ENCODE measurements around the gene CMPK1.
"Not testable (repeated sequence)": the region's sequence is repeated elsewhere in the genome, so short reads cannot be mapped to it uniquely, and the experiment has no call there.

The CMPK1 gene

DNA sequence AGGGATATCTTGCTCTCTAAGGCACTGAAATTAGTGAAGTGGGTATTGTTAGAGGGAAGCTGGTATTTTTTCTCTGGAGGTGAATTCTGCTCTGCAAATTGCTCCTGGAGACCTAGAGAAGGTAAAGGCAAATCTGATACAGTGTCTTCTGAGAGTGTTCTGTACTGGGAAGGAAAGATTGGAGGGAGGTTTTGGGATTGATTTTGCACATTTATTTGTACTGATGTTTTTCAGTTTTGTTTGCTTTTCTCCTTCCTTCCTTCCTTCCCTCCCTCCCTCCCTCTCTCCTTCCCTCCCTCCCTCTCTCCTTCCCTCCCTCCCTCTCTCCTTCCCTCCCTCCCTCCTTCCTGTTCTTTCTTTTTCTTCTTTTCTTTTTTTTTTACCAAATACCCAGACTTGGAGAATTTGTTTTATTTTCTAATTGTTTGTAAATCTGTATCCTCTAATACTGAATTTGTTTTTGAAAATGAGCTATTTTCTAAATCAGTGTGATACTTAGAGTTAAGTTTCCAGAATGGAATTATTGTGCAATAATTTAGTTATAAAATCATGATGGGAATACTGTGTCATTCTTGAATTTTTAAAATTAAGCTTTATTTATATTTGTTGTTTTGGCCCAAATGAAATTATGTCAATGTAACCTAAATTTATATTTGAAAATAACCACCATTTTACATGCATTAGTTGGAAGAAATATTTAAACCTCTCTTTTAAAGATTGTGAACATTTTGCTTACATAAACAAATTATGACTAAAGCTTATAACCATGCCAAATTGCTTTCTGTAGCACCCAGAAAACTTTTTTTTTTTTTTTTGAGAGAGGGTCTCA lies 4.9 kb downstream of the CMPK1 start:
- DNase-seq, result no peak

DNA sequence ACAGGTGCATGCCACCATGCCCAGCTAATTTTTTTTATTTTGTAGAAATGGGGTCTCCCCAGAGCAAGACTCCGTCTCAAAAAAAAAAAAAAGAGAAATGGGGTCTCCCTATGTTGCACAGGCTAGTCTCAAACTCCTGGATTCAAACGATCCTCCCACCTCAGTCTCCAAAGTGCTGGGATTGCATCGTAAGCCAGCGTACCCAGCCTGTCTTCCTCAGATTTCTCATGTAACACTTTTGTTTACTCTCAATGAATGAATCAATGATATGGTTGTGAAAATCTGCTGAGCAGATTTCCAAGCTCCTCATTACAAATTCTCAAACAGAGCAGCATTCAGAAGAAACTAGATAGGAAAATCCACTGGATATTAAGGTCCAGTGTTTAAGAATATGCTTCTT lies 6.6 kb downstream of the CMPK1 start:
- DNase-seq, result no peak

DNA sequence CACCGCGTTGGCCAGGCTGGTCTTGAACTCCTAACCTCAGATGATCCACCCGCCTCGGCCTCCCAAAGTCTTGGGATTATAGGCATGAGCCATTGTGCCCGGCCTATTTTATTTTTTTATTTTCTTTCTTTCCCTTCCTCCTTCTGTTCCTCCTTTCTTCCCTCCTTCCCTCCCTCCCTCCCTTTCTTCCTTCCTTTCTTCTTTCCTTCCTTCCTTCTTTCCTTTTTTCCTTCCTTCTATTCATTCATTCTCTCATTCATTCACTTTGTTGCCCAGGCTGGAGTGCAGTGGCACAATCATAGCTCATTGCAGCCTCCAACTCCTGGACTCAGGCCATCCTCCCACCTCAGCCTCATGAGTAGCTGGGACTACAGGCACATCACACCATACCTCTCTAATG lies 13.4 kb downstream of the CMPK1 start:
- DNase-seq, result not testable (repeated sequence)

DNA sequence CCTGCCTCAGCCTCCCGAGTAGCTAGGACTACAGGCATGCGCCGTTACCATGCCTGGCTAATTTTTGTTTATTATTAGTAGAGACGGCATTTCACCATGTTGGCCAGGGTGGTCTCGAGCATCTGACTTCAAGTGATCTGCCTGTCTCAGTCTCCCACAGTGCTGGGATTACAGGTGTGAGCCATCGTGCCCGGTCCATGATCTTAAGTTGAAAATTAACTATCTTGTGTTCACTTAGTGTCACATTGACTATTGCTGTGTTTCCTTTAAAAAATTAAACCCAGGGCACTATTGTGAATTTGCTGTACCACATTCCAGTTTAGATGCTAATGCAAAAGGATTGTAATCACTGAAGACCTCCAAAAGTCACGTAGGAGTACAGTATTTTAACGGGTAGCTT lies 14.1 kb downstream of the CMPK1 start:
- no peak for DNase-seq

DNA sequence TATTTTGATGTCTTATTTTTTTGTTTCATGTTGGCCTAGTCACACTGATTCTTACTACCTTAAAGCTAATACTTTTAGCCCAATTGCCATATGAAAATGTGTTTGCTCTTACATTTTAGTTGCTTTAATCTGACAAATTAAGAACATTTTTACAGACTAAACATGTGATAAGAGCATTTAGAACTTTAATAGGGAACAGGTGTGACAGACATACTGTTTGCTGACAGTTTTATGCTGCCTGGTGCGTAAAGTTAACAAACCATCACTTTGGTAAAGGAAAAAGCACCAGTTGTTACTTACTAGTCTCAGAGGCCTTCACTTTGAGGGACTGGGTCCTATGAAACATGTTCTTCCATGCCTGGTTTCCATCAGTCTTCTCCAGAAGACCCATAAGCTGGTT lies 14.7 kb downstream of the CMPK1 start:
- no peak for DNase-seq

DNA sequence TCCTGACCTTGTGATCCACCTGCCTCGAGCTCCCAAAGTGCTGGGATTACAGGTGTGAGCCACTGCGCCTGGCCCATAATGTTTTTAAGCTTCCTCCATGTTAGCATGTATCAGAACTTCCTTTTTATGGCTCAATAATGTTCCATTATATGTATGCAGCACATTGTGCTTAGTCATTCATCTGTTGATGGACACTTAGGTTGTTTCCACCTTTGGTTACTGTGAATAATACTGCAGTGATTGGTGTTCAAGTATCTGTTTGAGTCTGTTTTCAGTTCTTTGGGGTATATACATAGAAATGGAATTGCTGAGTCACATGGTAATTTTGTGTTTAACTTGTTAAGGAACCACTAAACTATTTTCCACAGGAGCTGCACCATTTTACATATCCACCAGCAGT lies 17.7 kb downstream of the CMPK1 start:
- no peak for DNase-seq

DNA sequence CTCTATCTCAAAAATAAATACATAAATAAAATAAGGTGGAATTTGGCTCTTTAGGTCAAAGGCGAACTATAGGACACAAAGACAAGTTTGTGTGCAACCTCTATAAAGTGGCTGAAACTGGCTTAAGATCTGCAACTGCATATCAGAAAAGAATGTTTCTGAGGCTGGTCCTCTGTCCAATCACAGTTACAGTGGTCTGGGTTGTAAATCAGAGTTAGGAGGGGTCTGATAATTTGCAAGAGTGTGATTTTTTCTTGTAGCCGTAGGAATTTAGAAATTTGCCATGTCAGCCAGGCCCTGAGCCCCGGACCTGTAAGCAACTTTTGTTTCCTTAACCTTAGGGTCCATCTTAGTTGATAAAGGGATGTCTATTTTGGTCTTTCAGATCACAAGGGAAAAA lies 27.8 kb downstream of the CMPK1 start:
- DNase-seq, result no peak

DNA sequence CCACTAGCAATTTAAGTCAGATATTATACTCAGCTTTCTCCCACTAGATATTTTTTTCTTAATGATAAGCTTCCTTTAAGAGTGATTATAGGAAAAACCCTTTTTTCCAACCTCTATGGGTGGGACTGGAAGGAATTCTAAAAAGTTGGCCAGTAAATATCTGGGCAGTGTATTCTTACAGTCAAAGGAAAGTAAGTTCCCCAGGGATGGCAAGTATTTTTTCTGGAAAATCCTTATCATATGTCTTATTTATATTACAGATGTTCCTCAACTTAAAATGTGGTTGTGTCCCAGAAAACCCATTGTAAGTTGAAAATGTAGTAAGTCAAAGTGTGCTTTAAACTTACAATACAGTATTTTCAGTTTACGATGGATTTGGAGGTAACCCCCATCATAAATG lies 29.2 kb downstream of the CMPK1 start:
- DNase-seq, result no peak

DNA sequence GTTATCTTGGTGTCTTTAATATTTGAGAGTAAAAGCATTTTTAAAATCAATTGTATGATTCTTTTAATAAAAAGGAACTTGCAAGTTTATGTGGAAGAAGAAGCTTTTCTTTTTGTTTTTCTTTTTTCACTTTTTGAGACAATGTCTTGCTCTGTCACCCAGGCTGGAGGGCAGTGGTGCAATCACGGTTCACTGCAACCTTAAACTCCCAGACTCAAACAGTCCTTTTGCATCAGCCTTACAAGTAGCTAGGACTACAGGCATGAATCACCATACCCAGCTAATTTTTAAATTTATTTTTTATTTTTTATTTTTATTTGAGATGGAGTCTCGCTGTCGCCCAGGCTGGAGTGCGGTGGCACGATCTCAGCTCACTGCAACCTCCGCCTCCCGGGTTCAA lies 34.1 kb downstream of the CMPK1 start:
- no peak for DNase-seq

DNA sequence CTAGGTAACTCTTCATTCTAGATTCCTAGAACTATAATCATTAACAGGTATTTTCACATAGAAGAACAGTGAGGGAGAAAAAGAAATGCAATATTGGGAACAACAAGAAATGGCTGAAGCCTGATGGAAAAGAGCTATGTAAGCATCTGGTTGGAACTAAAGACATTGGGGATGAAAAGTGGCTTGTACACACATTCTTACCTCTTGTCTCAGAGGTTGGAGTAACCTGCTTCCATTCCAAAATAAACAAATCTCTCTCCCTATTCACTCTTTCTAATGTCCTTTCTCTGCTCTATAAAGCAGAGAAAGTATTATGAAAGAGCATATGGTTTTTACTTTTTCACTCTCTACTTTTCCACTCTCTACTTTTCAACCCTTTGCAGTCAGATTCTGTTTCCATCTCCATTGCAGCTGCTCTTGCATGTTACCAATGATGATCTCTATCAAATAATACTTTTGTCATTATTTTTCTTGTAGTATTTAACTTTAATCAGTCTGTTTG lies 37.5 kb downstream of the CMPK1 start:
- DNase-seq, result no peak

DNA sequence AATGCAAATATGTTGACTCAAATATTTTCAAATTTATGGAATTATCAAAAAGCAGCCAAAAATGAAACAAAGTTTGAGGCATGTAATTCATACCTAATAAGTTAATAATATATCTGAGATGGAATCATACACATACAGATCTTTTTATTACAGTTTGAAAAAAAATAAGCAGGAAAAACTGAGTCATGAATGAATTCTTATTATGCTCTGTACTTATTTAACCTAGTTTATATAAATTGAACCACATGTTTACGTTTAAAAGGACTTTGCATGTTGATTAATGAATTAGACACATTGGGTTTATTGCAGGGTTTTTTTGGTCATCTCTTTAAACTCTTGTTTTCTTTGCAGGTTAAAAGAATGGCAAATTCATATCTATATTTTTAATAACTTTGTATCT lies 40.9 kb downstream of the CMPK1 start:
- DNase-seq, result no peak

DNA sequence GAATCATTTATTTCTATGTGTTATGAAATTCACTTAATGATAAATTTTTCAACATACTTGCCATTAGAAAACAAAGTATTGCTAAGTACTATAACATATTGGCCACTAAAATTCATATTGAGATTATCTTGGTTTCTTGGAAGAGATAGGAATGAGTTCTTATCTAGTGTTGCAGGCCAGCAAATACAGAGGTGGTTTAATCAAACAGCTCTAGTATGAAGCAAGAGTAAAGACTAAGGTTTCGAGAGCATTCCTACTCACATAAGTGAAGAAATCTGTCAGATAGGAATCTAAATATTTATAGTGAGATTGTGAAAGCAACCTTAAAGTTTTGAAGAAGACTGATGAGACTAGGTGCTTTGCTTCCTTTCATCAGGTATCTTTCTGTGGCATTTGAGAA lies 44.6 kb downstream of the CMPK1 start:
- DNase-seq, result no peak

DNA sequence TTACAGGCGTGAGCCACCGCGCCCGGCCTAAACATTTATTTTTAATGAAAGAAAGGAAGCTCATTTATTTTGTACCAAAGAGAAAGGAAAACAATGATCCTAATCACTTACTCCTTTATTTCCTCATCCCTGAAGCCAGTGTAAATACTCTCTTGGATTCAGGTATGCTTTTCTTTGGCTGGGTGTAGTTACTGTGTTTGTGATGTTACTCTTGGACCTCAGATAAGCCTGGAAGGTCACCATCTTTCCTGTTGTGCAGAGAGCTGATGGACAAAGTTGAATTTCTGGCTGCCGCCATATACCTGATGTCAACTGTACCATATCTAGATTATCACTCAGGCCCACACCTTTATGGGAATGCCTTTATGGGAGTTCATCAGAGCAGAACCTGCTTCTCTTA lies 47.1 kb downstream of the CMPK1 start:
- no peak for DNase-seq

DNA sequence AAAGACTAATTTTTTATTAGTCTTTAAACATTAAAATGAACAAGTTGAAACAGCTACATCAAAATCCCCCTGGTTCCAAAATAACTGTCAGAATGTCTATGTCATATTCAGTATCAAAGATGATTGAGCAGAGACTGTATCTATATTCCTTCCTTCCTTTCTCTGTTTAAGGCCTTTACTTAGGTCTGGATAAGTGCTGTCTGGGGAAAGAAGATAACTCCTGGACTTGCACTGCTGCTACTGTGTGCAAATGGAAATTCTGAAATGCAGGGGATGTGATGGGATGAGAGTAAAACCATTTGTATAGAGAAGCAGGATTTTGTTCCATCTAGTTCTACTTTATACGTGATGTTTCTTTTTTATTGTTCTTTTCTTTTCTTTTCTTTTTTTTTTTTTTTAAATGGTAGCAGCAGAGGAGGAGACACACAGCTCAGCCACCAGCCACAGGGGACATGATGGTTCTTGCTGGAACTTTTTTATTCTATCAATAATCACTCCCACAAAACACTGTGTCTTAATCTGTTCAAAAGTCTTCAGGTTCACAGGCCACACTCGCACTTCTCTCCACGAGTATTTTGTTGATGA lies 48.9 kb downstream of the CMPK1 start:
- no peak for DNase-seq

DNA sequence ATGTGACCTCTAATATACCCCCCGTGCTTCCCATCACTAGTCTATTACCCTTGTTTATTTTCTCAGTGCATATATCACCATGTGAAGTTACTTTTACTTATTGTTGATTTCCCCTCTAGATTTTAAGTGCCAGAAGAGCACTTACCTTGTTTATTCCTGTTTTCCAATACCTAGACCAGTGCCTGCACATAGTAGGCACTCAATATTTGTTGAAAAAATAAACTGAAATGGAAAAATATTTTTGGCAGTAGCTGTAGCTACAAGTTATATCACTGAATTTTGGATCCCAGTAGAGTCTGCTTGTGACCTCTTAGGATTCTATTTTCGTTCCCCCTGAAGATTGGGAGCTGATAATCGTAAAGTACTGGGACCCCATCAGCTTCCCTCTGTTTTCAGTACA lies 50.5 kb downstream of the CMPK1 start:
- no peak for DNase-seq

DNA sequence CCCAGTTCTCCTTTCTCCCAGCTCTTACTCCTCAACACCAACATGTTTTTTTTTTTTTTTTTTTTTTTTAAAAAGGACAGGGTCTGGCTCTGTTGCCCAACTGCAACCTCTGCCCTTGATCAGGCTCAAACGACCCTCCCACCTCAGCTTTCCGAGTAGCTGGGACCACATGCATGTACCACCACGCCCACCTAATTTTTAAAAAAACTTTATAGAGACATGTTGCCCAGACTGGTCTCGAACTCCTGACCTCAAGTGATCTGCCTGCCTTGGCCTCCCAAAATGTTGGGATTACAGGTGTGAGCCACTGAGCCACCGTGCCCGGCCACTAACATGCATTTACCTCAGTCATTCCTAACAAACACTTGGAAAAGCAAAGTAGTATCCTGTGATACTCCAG lies 51.4 kb downstream of the CMPK1 start:
- DNase-seq, result no peak

DNA sequence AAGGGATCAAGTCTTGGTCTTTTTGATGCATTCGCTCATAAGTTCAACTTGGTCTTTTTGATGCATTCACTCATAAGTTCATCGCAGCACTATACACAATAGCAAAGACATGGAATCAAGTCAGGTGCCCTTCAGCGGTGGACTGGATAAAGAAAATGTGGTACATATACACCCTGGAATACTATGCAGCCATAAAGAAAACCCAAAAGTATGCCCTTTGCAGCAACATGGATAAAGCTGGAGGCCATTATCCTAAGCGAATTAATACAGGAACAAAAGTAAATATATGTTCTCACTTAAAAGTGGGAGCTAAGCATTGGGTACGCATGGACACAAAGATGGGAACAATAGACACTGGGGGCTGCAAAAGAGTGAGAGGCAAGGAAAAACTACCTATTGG lies 52.7 kb downstream of the CMPK1 start:
- no peak for DNase-seq

DNA sequence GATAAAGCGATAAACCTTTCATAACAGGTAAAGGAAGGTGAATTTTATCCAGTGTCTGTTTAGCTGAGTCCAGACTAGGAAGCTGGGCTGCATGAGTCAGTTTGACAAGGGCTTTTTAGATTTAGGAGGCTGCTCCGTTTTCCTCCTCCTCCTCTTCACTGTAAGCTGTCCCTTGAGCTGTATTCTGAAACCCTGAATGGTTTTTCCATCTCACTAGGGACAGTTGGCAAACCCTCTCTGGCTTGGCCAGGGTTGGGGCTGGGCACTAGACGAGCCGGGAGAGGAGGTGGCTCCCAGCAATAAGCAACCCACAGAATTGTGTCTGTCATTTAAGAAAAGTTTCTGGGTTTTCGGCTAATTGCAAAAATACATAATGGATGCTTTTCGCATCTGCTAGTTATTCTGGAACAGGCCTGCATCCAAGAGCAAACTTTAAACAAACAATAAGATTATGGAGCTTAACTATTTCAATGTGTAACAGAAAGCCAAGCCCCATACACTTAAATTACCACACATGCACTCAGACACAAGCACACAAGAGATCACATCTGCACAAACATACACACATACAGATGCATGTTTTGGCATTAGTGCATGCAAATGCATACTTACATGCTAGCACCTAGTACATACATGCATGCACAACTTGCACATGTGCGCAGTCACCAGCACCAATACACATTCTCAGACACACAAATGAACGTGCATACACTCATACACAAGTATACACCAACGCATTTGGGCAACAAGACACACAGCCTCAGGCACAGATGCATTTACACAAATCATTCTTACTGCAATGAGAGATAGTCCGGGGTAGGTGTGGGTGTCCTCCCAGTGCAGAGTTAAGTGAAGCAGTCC lies 54.7 kb downstream of the CMPK1 start:
- no peak for DNase-seq

DNA sequence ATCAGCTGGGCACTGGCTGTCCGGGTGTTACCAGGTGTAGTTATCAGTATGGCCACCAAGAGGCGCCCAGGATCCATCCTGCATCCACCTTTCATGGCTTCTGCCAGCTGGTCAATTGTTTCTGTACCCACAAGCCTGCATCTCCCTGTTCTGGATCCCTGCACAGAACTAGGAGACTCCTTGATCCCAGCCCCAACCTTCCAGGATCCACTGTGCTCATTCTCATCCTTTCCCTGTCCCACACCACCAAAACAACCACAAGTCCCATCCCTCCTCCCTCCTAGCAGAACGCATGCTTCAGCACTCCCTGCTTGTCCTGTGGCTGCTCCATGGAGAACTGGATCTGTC lies 55.3 kb downstream of the CMPK1 start:
- peak in 1 of 2 experiments; percentile 30 for DNase-seq

DNA sequence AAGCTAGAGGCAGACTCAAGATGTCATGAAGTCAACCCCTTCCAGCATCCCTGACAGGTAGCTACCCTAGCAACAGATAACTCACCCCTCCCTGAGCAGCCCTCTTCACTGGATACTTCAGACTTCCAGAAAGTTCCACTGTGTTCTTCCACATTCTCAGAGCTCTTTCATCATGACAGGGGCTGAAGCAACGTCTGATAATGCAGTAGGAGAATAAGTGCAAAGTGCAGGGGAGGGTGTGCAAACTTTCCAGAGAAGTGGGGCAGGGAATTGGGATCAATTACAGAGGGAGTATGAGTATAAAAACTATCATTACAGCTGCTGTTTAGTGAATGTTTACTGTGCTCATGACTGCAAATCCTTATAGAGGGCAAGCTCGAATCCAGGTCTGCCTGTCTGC lies 56.1 kb downstream of the CMPK1 start:
- DNase-seq, result no peak

DNA sequence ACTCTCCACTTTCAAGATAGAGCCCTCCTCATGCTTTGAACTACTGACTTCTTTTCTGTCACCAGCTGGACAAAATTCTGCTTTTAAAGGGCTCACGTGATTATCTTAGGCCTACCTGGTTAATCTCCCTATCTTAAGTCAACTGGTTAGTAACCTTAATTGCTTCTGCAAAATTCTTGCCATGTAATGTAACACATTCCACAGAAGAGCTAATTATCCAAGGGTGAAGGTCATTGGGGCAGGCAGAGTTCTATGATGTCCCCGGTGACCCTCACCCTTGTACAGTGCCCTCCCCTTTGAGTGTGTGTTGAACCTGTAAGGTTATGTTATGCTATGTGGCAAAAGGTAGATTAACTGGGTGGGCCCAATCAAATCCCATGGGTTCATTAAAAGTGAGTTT lies 57.3 kb downstream of the CMPK1 start:
- DNase-seq, result no peak

DNA sequence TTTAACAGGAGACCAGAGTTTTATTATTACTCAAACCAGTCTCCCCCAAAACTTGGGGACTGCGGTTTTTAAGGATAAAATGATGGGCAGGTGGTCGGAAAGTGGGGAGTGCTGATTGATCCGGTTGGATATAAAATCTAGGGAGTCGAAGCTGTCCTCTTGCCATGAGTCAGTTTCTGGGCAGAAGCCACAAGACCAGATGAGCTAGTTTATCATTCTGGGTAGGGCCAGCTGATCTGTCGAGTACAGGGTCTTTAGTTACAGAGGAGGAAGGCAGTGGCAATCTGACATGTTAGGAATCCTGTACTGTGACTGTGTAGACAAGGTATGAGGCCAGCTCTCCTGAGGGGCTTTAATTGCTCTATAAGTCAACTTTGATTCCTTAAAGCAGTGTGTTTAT lies 59.6 kb downstream of the CMPK1 start:
- no peak for DNase-seq

DNA sequence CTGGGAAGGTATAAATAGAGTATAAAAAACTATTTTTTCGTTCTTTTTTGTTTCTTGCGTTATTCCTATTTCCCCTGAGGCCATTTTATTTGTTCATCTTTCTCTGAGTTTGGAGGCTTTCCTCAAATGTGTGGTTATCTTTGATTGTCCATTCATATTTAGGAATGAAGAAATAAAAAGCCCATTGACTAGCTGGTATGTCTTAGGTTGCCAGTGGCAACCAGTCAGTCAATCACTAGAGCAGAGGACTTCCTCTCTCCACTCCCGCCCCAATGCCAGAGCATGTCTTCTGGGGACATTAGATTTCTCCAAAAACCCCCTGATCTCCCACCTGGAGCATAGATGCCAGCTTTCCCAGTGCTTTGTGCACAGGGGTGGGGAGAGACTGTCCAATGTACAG lies 61.8 kb downstream of the CMPK1 start:
- no peak for DNase-seq

DNA sequence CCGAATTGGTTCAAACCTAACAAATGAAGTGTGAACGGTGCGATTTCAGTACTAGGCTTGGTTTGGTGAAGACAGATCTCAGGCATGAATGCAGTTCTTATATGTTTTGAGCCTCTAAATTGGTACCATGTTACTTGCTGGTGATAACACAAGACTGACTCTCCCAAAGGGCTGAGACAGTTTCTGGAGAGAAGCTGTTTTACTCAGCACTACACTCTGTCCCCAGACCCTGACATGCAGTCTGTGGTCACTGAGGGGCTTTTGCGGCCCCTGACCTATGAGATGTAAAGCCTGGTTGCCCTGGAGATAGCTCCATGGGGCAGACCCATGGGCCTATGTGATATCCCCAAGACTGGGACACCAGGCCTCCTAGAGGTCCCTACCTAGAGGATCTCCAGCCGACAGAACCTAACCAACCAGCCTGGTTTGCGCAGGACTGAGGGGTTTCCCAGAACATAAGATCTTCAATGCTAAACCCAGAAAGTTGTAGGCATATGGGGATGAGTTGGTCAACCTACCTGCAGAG lies 63.1 kb downstream of the CMPK1 start:
- DNase-seq, result no peak
